ENCODE results near the gene PGR. TPM values are rescaled to one million over a fixed set of nuclear protein-coding genes. Genes with fewer than 3 reads are reported as not detected.

Gene PGR
- total RNA-seq, 1 donor from 2014 or later = not detected

GRCh38 chr11:100994966-100995365 lies 134.6 kb downstream of the PGR start:
- no peak for DNase-seq (ENCODE audit: low read depth, low spot score)
- Mint-ChIP-seq H3K27me3 (ENCODE audit: low read depth) (no peaks in the 10 kb centered on the region), H3K36me3 (ENCODE audit: low read depth) (no peaks in the 10 kb centered on the region), H3K9me3 (no peaks in the 10 kb centered on the region), H3K27ac (ENCODE audit: unreplicated experiment) (no peak overlapping the region), H3K4me3 (no peak overlapping the region), H3K4me1 (peaks cover 7% of the 10 kb centered on the region)
- no peak for TF ChIP-seq CTCF (conservative IDR thresholded peaks at IDR 0.05)

GRCh38 chr11:100991541-100991940 lies 138.1 kb downstream of the PGR start:
- DNase-seq (ENCODE audit: low read depth, low spot score) = no peak
- no peak for TF ChIP-seq CTCF (conservative IDR thresholded peaks at IDR 0.05)
- Mint-ChIP-seq H3K4me3 (no peak overlapping the region), H3K36me3 (ENCODE audit: low read depth) (no peaks in the 10 kb centered on the region), H3K4me1 (no peaks in the 10 kb centered on the region), H3K9me3 (no peaks in the 10 kb centered on the region), H3K27ac (ENCODE audit: unreplicated experiment) (no peak overlapping the region), H3K27me3 (ENCODE audit: low read depth) (no peaks in the 10 kb centered on the region)

GRCh38 chr11:100990931-100991330 lies 138.7 kb downstream of the PGR start:
- H3K27me3 Mint-ChIP-seq (ENCODE audit: low read depth) = no peaks in the 10 kb centered on the region
- H3K9me3 Mint-ChIP-seq = no peaks in the 10 kb centered on the region
- no peak overlapping the region for H3K27ac Mint-ChIP-seq (ENCODE audit: unreplicated experiment)
- no peak overlapping the region for H3K4me3 Mint-ChIP-seq
- TF ChIP-seq CTCF (conservative IDR thresholded peaks at IDR 0.05) = no peak
- peaks cover 4% of the 10 kb centered on the region for H3K36me3 Mint-ChIP-seq (ENCODE audit: low read depth)
- H3K4me1 Mint-ChIP-seq = no peaks in the 10 kb centered on the region
- DNase-seq (ENCODE audit: low read depth, low spot score) = no peak

- H3K27me3 Mint-ChIP-seq (ENCODE audit: low read depth) = no peaks in the 10 kb centered on the region
Observed at GRCh38 chr11:100984668-100985067, 144.9 kb downstream of the PGR start.

GRCh38 chr11:100981196-100981824 lies 148.3 kb downstream of the PGR start:
- Mint-ChIP-seq H3K9me3 (no peaks in the 10 kb centered on the region), H3K4me1 (peaks cover 9% of the 10 kb centered on the region), H3K4me3 (no peak overlapping the region), H3K27ac (ENCODE audit: unreplicated experiment) (no peak overlapping the region), H3K36me3 (ENCODE audit: low read depth) (peaks cover 6% of the 10 kb centered on the region), H3K27me3 (ENCODE audit: low read depth) (no peaks in the 10 kb centered on the region)
- TF ChIP-seq CTCF (conservative IDR thresholded peaks at IDR 0.05) = no peak
- DNase-seq (ENCODE audit: low read depth, low spot score) = no peak

More at GRCh38 chr11:100984668-100985067, 144.9 kb downstream of the PGR start:
- Mint-ChIP-seq H3K36me3 (ENCODE audit: low read depth) (peaks cover 4% of the 10 kb centered on the region), H3K4me1 (no peaks in the 10 kb centered on the region), H3K27ac (ENCODE audit: unreplicated experiment) (no peak overlapping the region), H3K9me3 (no peaks in the 10 kb centered on the region), H3K4me3 (no peak overlapping the region)
- no peak for DNase-seq (ENCODE audit: low read depth, low spot score)
- no peak for TF ChIP-seq CTCF (conservative IDR thresholded peaks at IDR 0.05)

All from neural crest cell (in vitro differentiated cells).